NCI-H82 (cell line): ENCODE data around the gene NKTR.

Source experiments
- DNase-seq: peaks from one replicate; lab custom pipeline; 2025; lab: John Stamatoyannopoulos, UW

The NKTR gene

DNA sequence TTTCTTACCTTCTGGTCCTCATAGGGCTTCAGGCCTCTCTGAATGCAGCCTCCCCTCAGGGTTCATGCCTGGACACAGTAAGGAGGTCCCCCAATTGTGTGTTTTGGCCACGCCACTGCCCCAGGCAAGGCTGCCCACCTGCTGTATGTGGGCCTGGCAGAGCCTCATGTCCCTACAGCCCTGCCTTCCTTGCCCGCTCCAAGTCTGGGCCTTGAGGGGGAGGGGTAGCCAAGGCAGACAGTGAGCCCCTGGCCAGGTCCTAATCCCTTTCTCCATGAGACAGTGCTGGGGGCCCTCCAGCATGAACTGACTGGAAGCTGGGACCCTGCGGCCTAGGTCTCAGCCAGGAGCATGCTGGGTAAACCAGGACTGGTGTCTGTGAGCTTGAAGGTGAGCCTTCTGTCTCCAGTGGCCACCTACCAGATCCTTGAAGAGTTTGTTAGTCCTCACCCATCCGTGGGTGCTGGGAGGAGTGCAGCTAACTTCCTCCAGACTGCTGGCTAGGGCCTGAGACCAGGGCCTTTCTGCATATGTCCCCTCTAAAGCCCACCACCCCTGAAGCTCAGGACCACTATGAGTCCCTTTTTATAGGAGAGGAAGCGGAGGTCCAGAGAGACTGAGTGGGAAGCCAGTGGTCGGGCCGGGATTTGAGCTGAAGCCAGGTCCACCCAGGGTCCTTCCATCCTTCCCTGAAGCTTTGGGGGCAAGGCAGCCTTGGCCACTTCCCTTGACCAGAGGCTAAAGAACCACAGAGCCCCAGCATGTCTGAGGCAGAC is 61.7 kb downstream of the NKTR start:
- DNase-seq = no peak

DNA sequence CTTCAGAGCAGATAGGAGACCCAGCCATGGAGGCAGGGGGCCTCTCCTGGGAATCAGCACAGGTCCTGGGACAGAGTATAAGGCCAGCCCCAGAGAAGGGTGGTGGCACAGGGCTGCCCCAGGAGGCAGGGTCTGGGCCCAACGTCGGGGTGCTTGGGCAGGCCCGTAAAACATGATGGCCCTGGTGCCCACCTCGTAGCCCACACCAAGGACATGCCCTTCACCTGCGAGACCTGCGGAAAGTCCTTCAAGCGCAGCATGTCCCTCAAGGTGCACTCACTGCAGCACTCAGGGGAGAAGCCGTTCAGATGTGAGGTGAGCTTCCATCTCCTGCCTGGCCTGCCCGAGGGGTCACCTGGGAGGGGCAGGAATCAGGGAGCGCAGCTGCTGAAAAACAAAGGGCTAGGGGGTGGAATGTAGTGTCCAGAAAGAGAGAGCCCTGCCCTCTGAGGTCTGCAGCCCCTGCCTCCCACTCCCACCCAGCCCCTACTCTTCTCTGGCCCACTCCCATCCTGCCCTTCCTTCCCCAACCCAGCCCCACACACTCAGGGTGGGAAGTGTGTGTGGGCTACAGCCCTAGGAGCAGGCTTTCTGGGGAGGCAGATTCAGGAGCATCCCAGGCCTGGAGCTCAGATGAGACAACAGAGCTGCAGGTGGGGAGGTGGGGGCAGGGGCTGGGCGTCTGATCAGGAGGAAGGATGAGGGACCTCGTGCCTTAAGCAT is 62.5 kb downstream of the NKTR start:
- DNase-seq = no peak

DNA sequence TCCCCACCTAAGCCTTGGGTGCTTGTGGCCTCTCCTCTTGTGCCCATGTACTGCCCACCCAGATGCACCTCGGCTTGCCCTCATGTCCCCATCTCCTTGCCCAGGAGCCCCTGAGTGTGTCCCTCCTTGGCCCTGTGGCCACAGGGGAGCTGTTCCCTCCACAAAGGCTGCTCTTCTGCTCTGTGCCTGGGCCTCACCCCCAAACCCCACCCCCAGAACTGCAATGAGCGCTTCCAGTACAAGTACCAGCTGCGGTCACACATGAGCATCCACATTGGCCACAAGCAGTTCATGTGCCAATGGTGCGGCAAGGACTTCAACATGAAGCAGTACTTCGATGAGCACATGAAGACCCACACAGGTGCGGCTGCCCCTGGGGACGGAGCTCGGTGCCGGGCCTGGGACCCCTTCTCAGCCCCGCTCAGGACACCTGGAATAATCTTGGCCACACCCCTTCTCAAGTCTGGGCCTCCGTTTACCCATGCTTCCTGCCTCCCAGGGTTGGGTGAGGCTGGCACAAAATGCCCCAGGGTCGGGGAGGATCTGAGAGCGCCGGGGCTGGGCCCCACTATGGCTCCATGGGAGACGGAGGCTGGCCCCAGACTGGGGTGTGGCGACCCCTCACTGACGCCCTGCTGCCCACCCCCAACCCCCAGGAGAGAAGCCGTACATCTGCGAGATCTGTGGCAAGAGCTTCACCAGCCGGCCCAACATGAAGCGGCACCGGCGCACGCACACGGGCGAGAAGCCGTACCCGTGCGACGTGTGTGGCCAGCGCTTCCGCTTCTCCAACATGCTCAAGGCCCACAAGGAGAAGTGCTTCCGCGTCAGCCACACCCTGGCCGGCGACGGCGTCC is 63.3 kb downstream of the NKTR start:
- DNase-seq = no peak

DNA sequence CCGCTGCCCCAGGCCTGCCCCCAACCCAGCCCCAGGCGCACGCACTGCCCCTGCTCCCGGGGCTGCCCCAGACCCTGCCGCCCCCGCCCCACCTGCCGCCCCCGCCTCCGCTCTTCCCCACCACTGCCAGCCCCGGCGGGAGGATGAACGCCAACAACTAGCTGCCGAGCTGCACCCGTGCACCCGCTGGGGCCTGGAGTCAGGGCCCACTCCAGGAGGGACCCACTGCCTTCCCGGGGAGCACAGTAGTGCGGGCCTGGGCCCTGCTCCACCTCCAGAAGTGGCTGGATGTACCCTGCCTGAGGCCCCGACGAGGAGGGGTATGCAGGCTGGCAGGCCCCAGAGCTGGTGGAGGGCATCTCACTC is 63.9 kb downstream of the NKTR start:
- no peak for DNase-seq

DNA sequence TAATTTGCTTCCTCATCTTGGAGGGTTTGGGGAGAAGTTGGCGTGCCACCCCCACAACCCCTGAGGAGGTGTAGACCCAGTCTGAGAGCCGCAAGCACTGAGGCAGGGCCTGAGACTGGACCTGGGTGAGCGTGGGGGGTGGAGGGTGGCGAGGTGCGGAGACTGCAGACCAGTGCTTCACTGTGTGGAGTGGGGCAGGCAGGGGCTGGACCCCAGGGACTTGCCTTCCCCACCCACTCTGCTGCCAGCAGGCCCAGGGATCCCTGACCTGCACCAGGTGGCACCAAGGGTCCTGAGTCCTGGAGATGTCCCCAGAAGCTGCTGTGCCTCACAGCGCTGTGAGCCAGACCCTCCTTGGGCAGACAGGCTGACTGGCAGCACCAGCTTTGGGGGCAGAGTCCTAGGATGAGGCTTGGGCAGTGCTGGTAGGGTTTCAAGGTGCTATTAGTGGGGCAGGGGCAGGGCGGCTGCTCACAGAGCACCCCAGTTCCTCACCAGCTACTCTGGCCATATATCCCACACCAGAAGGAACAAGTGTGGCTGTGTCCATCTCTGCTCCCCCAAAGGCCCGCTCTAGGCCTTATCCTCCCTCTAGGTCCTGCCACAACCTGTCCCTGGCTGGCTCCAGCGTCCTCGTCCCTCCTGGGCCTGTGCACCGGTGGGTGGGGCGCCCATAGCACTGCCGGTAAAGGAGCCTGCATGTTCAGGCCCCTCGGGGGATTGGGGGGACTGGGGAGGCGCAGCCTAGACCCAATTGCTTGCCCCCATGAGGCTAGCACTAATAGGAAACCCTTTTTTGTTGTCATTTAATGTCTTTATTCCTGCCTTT is 64.8 kb downstream of the NKTR start:
- no peak for DNase-seq

DNA sequence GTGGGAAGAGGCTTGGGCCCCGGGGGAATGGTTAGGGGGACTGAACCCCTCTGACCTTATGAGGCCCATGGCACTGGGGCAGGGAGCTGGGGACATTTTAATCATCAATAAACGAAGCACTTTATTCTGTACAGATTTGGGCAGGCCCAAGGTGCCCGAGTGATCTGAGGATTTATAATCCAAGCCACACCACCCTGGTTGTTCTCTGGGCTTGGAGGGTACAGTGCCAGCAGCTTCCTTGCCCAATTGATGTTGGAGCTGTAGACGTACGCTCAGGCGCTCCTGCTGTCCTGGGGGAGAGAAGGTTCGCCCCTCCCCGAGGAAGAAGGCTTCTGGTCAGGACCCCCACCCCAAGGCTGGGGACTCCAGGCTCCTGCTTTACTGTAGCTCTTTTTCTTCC is 65.5 kb downstream of the NKTR start:
- no peak for DNase-seq

DNA sequence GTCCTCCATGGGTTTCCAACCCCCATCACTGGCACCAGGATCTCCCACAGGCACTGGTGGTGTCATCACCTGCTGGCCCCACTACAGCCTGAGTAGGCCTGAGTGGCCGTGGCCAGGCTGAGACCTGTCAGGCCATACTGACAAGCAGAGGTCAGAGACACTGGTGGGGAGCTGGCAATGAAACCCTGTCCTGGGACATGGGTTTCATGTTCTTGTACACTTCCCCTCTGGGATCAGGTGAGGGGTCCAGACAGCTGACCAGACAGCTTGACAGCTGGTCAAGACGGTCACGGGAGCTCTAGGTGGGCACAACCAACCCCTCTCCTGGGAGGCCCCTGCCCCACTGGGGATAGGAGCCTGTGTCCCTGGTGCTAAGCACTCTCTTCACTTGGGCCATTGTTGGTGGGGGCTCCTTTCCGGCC is 66.1 kb downstream of the NKTR start:
- no peak for DNase-seq

DNA sequence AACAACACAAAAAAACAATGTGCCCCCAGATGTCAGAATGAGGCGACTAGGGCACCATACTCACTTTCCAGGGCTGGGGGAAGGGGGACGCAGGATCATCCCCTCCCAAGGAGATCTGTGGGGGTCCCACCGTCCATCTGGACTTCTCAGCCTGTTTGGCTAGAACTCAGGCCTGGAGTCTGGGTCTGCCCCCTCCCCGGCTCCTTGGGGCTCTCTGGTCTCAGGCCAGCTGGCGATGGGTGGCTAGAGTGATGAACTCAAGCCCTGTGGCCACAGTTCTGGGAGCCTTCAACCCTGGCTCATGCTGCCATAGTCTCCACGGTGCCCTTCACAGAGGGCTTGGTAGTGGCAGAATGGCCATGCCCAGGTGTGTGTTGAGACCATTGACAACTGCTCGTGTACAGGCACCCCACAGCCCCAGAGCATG is 66.6 kb downstream of the NKTR start:
- DNase-seq = no peak

DNA sequence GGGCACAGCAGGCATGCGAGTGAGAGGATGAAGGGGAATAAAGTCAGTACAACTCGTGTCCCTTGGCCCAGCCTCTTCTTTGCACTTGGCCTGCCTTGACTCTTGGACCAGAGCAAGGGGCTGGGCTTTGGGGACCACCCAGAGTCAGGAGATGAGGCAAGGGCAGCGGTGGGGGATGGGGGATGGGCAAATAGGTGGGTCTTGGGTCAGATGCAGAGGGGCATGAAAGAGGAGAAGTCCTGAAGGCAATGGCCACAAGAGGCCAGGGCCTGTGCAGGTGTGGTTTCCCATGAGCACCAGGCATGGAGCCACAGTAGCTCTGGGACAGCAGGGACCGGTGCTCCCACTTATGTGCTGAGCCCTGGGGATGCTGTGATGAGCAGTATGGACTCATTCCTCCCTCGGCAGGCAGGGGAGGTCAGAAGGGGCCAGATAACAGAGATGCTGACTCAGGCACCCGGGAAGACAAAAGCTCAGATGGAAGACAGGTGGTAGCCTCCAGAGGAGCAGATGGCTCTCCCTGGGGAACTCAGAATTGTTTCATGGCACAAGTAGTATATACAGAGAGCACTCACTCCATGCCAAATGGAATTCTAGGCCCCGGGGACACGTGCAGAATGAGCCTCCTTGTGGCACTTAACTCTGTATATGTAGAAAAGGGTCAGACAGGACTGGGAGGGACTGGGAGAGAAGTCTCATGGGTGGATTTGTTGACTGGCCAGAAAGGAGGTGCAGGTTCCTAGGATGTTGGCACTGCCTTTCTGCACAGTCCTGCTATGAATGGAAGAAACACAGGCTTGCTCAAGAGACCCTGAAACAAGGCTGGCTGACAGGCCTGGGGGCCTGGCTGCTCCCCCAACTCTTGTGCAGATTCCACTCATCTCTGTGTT is 67.3 kb downstream of the NKTR start:
- peak; percentile 90 for DNase-seq

DNA sequence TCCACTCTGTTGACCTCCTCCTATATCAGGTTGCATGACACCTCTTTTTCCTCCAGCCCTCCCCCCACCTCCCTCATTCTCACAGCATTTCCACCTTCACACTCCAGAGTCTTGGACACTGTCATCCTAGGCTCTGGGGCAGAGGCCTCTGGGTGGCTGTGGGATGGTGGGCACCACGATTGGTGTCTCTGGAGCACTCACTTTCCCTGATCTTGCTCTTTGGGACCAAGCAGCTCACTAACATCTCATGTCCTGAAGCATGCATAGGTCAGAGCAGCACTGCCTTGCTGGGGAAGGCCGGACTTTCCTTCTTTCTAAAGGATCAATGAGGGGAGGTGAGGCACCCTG is 67.9 kb downstream of the NKTR start:
- no peak for DNase-seq

DNA sequence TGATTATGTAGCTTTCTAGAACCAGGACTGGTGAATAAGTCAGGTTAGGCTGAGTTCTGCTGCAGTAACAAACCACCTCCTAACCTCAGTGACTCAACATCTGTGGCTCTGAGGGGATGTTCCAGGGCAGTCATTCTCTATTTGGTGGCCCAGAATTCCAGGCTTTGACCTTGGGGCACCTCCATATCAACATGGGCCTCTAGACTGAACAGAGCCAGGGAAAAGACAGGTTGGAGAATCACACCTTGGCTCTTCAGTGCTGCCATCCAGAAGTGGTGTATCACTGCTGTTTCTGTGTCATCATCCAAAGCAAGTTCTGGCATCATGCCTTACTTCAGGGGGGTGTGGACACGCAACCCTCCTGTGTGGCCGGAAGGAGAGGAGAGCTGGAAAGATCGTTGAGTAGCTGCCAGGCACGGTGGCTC is 68.3 kb downstream of the NKTR start:
- no peak for DNase-seq

DNA sequence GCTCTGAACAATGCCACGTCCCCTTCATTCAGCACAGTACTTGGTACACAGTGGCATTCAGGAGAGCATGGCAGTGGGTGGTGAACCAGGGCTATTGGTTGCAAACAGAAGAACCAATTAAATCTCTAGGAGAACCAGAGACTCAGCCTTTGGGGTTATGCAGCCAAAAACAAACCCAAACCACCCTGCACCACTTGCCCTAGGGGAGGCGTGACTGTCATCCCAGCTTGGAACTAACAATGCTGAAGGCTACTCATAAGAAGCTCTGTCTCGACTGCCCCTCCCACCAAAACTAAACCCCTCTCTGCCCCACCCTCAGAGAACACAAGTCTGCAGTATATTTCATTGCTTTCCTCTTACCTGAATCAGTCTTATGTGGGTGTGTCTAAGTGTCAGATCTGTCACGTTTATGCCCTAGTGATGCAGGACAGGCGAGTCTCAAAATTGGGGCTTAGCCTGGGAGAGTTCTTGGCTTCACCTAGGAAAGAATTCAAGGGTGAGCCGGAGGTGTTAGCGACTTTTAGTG is 69.6 kb downstream of the NKTR start:
- DNase-seq = no peak

DNA sequence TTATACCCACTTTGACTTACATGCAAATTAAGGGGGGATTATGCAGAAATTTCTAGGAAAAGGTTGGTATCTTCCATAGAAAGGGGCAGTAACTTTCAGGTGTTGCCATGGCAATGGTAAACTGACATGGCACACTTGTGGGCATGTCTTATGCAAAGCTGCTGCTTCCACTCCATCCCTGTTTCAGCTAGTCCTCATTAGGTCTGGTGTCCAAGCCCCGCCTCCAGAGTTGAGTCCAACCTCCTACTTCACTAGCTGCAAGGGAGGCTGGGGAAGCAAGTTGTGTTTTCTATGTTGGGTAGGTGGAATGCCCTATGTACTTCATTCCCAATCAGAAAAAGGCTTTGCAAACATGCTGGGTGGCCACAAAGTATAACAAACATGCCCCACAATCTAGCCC is 70.2 kb downstream of the NKTR start:
- DNase-seq = no peak

DNA sequence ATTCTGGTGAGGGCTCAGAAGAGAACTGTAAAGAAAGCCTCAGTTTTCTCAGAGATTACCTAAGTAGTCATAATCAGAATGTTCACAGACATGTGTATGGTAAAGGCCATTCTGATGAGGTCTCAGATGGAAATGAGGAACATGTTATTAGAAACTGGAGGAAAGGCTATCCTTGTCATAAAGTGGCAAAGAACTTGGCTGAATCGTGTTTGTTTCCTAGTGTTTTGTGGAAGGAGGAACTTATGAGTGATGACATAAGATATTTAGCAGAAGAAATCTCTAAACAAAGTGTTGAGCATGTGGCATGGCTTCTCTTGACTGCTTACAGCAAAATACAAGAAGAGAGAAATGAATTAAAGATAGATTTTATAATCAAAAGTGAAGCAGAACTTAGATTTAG is 72.0 kb downstream of the NKTR start:
- DNase-seq = no peak

DNA sequence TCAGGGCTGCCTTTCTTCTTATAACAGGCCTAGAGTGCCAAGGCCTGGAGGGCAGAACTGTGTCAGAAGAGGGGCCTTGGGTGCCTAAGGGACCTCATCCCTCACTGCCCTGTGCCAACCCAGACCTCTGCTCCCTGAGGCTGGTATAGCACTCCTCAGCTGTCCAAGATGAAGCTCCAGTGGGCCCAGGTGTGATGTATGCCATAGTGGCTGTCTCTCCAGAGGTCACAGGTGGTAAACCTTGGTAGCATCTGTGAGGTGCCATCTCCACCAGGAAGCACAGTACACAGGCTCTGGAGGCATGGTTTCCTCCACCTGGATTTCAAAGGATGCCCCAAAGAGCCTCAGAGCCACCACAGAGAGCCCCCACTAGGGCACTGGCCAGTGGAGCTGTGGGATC is 72.6 kb downstream of the NKTR start:
- no peak for DNase-seq

DNA sequence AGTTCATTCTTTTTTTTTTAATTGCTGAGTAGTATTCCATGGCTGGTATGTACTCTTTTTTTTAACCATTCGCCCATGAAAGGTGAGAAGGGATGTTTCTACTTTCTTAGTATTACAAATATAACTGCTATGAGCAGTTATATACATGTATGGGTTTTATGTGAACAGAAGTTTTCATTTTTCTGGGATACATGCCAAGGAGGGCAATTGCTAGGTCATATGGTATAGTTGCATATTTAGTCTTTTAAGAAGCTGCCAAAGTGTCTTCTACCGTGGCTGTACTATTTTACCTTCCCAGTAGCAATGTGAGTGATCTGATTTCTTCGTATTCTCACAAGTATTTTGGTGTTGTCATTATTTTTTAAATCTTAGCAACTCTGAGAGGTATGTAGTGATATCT is 73.7 kb downstream of the NKTR start:
- no peak for DNase-seq

DNA sequence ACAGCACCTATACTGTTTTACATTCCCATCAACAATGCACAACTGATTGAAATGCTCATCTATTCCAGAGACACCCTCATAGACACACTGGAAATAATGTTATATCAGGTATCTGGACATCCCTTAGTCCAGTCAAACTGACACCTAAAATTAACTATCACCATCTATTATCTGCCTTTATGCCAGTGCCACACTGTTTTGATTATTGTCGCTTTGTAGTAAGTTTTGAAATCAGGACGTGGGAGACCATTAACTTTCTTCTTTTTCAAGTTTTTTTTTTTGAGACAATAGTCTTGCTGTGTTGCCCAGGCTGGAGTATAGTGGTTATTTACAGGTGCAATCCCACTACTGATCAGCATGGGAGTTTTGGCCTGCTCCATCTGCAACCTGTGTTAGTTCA is 75.4 kb downstream of the NKTR start:
- DNase-seq = no peak

DNA sequence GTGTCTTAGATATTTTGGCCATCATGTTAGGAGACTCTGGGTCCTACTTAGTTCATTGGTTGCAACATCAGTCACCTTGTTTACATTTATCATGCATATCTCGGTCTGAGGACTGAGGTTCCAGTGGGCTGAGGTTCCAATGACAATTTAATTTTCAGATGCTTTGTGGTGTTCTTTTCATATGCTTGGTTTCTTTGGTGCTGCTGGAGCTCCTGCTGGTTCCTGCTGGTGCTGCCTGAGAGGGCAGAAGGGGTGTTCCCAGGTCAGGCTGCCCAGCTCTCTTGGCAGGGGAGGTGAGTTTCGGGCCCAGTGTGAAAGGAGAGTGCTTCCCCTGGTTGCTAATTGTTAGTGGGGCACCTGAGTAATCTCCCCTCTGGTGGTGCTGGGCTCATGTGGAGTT is 78.0 kb downstream of the NKTR start:
- no peak for DNase-seq

DNA sequence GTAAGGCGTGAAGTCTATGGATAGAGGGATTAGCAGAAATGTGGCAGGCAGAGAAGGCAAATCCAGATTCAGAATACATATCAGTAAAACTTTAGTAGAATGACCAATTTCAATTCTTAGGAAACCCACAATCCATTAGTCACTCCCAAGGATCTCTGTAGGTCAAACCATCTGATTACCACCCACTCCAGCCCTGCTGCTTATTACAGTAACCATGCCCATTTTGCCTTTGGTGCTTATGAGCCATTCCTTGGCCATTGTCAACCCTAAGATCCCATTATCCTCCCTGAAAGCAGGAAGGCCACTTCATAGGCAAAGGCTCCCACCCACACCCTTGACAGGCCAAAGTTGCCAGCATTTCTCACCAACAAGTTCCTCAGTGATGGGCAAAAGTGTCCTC is 79.8 kb downstream of the NKTR start:
- DNase-seq = no peak

DNA sequence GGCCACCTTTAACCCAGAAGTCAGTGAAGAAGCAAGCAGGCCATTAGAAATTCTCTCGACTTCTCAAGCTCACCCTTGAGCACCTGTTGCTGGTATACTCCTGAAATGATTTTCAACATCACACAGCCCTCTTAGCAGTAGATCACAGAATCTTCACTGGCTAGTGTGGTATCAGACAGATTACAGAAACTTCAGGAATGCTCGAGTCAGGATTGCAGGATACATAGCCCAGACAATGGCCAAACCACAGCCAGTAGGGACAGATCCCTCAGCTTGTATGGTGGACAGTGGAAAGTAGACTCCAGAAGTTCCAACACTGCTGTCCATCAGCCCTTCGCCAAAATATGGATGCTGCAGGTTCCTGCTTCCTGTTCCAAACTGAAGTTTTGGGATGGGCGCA is 80.3 kb downstream of the NKTR start:
- no peak for DNase-seq
